T follicular helper cell (primary cell): ENCODE results near the gene XYLT1.
A peak's percentile ranks its signal among the peaks of the same experiment; 100 is the strongest.
"Not testable (repeated sequence)": the region's sequence is repeated elsewhere in the genome, so short reads cannot be mapped to it uniquely, and the experiment has no call there.

Experiments used
- DNase-seq: peaks from one replicate; pipeline ENCODE4 v3.0.0-alpha.2; 2020; ENCODE audit warnings: low read depth

Gene XYLT1

DNA sequence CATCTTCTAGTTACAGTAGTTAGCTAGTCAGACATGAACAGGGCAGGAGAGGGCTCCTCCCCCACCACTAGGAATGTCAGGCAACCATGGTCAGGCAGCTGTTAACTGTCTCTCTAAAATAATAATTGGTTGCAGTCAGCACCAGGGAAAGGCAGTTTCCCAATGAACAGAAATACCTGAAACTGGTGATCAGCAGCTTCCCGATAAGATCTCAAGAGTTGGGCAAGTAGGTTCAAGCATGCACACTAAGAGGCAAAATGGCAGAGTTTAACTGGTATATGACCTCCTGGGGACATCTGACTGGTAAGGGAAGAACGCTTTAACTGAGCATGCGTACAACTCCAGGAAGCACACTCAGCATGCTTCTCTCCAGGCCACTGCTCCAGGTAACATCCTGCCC is 12.6 kb upstream of the XYLT1 start:
- DNase-seq = no peak

DNA sequence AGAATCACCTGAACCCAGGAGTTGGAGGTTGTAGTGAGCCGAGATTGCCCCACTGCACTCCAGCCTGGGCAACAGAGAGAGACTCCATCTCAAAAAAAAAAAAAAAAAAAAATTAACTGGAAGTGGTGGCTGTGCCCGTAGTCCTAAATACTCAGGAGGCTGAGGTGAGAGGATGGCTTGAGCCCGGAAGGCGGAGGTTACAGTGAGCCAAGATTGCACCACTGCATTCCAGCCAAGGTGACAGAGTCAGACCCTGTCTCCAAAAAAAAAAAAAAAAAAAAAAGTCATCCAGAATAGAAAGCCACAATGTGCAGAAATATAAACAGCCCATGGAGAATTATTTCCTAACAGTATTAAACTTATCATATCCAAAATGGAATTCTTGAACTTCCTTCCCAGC is 11.6 kb upstream of the XYLT1 start:
- DNase-seq = not testable (repeated sequence)

DNA sequence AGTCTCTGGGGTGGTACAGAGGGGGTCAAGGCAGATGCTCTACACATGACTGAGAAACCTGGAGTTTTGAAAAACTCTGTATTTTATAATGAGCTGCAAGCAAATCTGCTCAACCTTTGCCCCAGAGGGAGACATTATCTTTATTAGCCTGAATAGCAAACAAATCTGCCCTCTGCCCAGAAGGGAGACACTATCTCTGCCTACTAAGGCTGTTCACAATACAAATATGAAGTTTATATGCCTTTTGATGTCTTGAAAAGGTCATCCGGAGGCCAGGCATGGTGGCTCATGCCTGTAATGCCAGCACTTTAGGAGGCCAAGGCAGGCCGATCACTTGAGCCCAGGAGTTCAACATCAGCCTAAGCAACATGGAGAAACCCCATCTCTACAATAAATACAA is 11.0 kb upstream of the XYLT1 start:
- DNase-seq = no peak

DNA sequence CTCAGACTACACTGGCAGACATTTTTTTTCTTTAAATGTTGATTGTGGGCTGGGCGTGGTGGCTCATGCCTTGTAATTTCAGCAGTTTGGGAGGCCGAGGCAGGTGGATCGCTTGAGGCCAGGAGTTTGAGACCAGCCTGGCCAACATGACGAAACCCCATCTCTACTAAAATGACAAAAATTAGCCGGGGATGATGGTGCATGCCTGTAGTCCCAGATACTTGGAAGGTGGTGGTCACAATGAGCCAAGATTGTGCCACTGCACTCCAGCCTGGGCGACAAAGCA is 6.4 kb upstream of the XYLT1 start:
- DNase-seq = not testable (repeated sequence)

DNA sequence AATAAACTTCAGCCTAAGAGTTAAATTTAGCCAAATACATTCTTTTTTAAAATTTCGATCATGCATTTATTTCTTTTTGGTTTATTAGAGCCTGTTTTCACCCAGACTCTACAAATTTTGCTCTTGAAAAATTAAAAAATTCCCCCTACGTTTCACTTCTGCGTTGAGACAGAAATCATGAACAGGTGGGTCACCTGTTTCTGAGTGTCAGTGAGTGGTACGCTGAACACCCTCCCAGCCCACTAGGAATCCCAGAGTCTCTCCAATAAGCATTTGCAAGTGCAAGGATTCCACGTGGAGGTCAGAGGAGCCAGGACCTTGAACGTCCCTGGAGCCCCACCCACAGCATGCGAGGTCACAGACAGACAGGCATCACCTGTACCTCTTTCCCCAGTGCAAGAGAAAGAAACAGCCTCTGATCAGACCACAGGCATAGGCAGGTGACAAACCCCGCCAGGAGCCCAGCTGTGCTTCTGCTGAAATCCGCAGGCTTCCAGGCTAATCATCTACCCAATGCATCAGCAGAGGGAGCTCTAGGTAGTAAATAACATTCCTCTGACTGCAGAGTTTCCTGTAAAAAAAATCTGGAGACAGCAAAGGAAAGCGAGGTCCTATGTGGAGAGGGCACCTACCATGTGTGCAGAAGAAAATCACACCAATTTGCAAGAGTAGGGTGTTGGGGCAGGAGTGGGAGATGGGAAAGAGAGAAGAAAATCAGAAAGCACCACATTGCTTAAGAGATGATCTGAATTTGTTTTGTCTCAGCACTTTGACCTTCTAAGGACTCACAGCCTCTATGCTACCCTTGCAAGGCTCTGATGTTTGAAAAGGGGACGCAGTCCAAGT is 5.9 kb upstream of the XYLT1 start:
- peak; percentile 20 for DNase-seq

DNA sequence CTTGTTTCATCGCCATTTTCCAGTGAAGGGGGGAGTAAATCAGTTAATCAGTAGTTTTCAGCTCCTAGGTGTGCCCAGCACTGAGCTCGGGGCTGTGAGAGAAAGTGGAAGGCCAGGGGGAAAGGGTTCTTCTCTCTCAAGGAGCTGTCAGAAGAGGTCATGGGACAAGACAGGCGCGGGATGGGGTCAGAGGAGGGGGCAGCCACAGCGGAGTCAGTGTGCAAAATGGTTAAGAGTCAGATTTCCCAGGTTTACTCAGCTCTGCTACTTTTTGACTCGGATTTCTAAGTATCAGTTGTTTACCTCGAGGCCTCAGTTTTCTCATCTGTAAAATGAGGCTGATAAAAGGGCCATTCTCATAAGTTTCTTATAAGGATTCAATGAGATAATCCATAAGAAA is 4.3 kb upstream of the XYLT1 start:
- DNase-seq = no peak

DNA sequence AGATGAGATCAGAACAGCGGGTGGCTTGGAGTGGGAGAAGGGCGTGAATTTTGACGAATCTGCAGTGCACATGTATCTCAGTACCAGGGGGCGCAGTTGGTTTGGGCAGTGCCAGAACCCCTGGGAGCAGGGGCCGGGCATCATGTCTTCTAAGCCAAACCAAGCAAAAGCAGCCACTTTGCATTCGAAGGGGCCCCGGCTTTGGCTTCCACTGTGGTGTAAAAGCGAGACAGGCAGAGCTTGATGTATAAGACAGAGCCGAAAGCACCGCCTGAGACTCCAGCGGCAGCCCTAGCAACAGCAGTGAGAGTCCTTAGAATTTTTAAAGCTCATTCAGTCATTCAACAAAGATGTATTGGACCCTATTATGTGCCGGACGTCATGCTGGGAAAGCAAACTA is 3.8 kb upstream of the XYLT1 start:
- no peak for DNase-seq

DNA sequence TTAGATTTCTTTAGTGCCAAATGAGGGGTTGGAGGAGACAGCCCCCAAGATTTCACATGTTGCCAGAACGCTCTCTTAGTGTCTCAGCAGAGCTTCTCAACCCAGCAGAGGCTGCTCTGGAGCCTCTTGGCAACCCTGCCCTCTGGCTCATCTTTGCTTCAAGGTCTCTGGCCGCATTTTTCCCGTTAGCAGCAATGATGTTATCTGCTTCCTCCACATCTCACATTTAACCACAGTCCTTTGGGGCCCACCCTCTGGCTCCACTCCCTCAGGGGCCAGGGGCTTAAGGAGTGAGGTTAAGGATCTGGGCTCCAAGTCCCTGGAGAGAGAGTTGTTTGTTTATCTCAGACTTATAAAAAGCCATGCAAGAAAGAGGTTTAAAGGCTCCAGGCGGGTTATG is 3.3 kb upstream of the XYLT1 start:
- no peak for DNase-seq

DNA sequence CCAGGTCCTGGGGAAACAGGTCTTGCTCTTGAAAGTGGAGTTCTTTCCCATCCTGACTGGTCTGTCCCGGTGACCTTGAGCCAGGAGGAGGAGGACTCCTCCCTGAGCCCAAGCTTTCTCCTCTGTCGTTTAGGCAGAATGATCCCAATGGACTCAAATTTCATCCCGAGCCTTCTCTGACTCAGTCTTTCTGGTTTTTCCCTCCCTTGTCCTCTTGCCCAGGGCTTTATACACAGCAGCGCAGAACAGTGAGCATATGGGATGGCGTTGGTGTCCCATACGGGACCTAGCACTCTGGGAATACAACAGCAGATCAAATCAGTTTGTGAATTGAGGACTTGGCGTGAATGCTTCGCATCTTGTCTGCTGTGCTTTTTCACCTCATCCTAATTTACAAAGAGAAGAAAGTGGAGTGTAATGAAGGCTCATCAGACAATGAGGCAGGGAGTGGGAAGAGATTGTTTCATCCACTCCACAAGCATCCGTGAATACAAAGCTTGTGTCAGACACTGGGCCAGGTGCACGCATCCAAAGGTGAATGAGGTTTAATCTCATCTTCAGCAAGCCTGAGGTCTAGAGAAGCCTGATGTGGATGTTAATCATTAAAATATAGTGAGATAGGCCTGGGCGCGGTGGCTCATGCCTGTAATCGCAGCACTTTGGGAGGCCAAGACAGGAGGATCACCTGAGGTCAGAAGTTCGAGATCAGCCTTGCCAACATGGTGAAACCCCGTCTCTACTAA is 1.1 kb upstream of the XYLT1 start:
- DNase-seq = no peak

DNA sequence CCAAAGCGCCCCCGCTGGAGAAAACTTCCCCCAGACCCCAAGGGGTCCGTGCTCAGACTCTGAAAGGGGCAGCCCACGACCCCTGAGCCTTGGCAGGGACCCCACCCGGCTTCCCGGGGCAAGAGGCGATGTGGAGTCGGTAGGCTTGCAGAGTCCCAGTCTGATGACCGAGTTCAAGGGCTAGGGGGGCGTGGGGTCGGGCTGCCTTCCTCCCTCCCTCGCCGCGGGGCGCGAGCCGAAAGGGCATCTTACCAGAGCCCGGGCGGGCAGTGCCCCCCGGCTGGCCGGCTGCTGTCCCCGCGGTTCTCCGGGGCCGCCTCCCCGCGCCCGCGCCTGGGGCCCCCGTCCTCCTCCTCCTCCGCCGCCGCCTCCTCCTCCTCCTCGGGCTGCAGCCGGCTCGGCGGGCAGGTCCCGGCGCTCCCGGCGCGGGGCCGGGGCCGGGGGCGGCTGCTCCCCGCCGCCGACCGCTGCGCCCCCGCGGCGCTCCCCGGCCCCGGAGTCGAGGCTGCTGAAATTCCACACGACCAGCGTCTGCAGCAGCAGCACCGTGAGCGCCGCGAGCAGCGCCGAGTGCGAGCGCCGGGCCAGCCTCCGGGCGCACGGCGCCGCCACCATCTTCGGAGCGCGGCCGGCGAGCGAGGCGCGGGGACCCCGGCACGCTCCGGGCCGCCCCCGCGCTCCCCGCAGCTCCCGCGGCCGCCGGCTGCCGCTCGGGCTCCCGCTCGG is 415 bp downstream of the XYLT1 start:
- DNase-seq = no peak

DNA sequence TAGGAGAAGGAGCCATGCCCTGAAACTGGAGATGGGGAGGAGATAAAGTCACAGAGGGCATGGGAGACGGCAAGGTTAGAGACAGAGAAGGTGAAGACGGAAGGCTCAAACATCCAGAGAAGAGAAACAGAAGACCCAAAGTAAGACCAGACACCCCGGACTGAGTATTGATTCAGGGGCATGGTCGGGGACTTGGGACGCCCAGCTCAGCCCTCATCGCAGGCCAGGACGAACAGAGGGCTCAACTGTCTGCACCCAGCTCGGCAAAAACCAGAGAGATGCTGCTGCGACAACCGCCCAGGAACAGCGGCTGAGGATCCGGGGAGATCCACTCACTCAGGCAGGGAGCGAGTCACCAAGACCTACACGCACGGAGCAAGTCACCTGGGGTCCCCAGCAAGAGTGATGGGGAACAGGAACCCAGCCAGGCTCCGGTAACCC is 999 bp downstream of the XYLT1 start:
- DNase-seq = no peak

DNA sequence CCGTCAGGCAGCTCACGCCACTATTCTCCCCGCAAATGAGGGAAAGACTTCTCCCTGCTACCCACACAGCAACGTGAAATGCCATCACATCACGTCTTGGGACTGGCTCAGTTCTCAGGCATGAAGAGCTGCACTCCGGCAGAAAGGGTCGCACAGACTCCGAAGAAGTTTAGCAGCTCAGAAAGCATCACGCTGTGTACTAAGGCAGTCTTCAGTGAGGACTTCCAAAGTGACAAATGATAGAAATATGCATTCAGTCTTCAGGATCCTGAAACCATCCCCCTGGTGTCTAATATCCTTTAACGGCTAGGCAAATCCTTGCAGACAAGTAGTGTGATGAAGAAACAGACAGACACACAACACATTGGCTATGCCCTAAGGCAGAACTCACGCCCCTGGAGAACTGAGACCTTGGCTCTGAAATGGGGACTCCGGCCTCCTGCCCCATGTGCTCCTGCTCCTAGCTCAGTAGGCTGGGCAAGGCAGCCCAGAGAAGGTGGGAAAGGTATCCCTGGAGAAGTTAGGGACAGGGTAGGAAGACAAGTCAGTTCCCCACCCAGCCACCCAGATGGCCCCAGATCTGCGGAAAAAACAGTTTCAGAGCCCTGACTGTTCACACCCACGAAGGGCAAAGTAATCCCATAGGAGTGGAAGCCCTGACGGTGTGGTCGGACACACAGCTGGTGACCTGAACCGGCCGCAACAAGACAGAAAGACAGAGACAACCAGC is 1.6 kb downstream of the XYLT1 start:
- no peak for DNase-seq

DNA sequence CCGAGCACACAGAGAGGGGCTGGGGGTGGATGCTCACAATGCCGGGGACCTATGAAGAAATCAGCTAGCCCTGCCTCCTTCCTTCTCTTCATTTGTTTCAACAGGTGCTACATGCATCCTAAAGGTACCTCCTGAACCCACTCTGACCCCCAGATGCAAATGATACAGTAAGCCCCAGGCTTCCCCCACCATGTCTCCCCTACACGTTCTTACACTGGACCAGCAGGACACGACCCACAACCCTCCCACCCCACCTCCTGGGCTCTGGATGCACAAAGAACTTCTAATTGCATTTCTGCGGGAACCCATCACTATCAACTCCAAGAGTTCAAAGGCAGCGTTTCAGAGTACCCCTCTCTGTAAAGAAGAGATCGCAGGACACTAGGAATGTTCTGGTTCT is 2.1 kb downstream of the XYLT1 start:
- no peak for DNase-seq

DNA sequence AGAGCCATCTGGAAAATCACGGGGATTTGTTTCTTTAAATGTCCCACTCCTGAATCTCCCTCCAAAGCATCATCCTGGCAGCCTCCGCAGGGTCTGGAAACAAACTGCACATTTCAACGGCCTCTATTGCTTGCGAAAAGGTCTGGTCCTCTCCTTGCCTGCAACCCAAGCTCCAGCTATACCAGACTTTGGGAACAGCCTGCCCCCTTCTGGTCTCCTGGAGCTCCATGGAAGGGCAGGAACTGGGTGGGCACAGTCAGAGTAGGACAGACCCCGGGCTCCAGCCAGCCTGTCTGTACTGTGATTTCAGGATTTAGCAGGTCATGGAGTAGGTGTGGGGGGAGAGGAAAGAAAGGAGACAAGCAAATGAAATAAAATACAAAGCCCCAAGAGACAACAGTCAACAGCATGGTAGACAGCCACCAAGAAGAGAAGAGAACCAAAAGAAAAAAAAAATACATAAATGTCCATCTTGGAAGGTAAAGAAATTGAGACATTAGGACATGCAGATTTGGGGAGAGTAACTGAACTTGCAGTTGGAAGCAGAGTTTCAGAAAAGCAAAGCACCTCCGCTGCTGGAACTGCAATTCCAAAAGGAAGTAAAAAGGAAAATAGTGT is 2.7 kb downstream of the XYLT1 start:
- DNase-seq = no peak

DNA sequence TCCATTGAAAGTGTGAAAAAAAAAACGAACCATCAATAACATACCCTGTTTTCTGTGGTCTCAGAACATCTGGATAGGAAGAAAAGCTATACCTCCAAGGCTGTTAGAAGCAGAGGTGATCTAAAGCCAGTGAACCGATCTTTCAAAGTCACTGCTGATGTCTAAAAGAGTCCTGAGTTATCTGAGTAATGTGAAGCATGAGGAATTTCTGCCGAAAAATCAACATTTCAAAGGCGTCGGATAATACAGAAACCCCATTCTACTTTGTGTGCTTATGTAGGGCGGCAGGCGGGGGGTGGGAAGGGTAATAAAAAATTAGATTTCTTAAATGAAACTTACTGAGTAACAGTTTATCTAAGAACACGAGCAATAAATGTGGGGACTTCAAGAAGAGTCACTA is 3.9 kb downstream of the XYLT1 start:
- no peak for DNase-seq

DNA sequence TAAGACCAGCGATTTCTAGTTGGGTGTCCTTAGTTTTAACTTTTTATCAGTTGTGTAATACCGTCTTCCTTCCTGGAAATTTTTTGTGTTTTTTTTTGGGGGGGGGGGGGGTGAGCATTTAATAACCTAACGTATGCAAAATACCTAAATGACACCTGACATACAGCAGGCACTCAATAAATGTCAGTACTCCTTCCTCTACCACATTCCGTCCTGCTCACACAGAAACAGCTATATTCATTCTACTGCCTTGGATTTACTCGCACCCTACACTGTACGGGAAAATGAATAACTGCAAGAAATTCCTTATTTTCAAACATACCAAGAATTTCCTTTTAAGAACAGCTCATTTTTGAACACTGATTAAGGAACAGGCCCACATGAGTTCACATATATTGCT is 5.3 kb downstream of the XYLT1 start:
- no peak for DNase-seq

DNA sequence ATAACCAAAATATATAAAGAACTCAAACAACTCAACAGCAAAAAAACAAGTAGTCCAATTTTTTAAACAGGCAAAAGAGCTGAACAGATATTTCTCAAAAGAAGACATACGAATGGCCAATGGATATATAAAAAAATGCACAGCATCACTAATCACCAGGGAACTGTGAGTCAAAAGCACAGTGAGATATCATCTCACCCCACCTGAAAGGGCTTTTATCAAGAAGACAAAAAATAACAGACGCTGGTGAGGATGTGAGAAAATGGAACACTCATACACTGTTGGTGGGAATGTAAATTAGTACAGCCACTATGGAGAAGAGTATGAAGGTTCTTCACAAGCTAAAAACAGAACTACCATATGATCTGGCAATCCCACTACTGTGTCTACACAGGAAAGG is 7.4 kb downstream of the XYLT1 start:
- DNase-seq = no peak

DNA sequence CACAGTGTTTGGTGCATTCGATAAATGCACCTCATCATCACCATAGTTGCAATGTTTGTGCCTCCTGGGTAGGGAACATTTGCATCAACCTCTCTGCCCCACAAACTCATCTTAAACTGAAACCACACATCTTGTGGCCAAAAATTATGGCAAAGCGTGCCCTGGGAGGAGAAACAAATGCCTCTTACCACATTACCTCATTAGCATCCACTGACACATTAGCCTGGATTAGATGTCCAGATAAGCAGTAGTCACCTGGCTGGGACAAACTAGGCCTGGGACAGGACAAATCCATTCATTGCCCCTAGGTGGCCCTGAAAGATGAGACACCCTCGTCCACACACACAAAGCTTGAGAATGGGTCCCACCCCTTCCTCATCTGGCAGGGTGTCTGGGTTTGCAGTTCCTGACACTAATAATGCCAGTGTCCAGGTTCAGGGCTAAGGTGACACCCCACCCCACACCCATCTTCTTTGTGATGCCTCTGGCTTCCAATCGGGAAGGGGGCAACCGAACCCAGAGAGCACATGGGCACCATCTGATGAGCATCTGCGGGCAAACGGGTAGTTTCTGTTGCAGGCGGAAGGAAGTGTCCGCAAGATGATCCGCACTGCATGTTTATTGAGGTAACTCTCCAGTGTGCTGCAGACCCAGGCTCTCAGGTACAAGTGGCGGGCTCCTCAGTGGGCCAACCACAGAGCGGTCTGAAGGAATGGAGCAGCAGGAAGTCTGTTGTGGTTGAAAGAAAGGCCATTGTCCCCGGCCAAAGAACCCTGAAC is 8.6 kb downstream of the XYLT1 start:
- no peak for DNase-seq

DNA sequence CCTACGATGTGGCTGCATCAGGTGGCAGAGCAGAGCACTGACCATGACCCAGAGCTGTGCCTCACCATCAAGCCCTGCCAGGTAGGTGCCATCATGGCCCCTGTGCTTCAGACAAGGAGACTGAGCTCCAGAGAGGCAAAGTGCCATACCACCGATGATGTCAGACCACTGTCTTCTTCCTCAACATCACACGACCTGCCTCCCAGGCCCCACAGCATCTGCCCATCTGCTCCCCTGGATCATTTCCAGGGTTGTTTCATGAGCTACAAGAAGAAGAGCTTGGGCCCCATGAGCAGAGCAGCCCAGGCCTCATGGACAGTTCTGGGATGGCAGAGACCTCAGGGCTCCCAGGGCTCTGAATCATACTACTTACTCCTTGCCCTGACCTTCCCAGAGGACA is 9.9 kb downstream of the XYLT1 start:
- DNase-seq = no peak

DNA sequence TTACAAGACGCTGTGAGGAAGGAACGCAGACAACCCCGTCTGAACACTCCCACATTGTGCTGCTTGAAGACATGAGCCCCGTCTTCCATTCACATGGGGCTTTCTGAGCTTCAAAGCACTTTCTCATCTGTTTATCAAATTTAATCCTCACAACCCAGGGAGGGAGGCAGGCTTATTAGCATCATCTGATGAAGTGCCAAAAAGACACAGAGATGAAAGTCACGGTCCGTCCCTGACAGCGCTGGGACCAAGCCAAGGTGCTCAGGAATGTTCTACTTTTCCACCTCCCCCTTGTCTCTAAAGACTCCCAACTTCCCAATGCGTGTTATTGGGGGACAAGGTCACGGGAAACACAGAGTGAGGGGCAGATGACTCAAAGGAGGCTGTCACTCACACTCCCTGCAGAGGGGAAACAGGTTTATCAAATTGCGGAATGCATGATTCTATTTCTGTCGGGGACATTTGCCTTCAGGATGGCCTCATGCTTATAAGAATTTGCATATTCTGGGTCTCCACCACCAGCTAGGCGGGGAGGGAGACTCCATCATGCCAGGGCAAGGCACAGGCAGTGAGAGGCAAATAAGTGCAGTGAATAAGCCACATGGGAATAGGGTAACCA is 10.7 kb downstream of the XYLT1 start:
- no peak for DNase-seq

DNA sequence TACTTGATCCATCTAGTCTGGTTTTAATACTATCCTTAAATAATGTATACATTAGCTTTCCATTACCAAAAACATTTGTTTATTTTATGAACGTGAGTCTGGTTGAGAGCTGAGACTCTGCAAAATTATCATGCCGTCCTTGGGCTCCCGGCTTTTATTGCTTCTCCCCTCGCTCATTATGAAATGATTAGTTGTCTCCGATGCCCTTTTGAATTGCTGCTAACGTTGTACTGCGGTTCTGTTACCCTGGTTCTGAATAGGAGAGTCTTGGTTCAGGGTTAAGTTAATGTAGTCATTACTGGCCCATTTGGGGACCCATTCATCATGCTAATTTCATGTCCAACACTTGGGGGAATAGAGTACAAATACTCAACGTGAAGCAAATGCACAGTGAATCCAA is 12.8 kb downstream of the XYLT1 start:
- DNase-seq = no peak
